H1 (cell line): Measurements from ENCODE around the gene LGALS12.

Experiments used
- EP300 ChIP-seq, 2 experiments: IDR thresholded peaks; 1 replicate in 1 of 2; 2 replicates in 1 of 2; pipeline ENCODE4 v1.6.1; 2011 to 2012; ENCODE audit warnings: low read depth in 2 of 2, low read length in 2 of 2, mild to moderate bottlenecking in 2 of 2, borderline replicate concordance in 1 of 2, inconsistent platforms in 1 of 2, moderate library complexity in 1 of 2
- EZH2 ChIP-seq: fragments of 200-600 bp; sonication (generic); IDR thresholded peaks from 2 replicates; pipeline ENCODE4 v1.7.1; 2012; ENCODE audit warnings: low read depth, mild to moderate bottlenecking, moderate library complexity, low read length, inconsistent platforms; ENCODE audit not compliant: severe bottlenecking
- JUN ChIP-seq: IDR thresholded peaks from 2 replicates; pipeline ENCODE4 v1.6.1; 2011; ENCODE audit warnings: low read depth, mild to moderate bottlenecking, improper control_type of control experiment, low read length
- MAFK ChIP-seq: IDR thresholded peaks from 2 replicates; pipeline ENCODE4 v1.6.1; 2012; ENCODE audit warnings: low read depth, mild to moderate bottlenecking, improper control_type of control experiment, low read length
- POLR2A ChIP-seq, 2 experiments: IDR thresholded peaks; 1 replicate in 1 of 2; 2 replicates in 1 of 2; pipeline ENCODE4 v1.6.1; 2011; ENCODE audit warnings: low read depth in 2 of 2, low read length in 2 of 2, mild to moderate bottlenecking in 2 of 2; ENCODE audit errors: control extremely low read depth in 1 of 2
- RFX5 ChIP-seq: IDR thresholded peaks from 2 replicates; pipeline ENCODE4 v1.6.1; 2011; ENCODE audit warnings: low read depth, low read length, improper control_type of control experiment, borderline replicate concordance
- ZNF274 ChIP-seq: IDR thresholded peaks from 2 replicates; pipeline ENCODE4 v1.7.0; 2012; ENCODE audit warnings: low read length, borderline replicate concordance; ENCODE audit errors: extremely low read depth
- TF ChIP-seq, protein P1 (sequence below): IDR thresholded peaks from 2 replicates; pipeline ENCODE4 v1.6.1; 2012; ENCODE audit warnings: inconsistent platforms
- TF ChIP-seq, protein P2 (sequence below), 3 experiments: IDR thresholded peaks; 1 replicate in 2 of 3; 2 replicates in 1 of 3; pipeline versions ENCODE4 v1.5.1 to v1.6.1; 2011; ENCODE audit warnings: low read length in 3 of 3, mild to moderate bottlenecking in 3 of 3, inconsistent platforms in 2 of 3, low read depth in 1 of 3, moderate library complexity in 1 of 3; ENCODE audit not compliant: insufficient read depth in 1 of 3; ENCODE audit errors: control extremely low read depth in 1 of 3
- TF ChIP-seq, protein P3 (sequence below): IDR thresholded peaks from 2 replicates; pipeline ENCODE4 v1.6.1; 2012; ENCODE audit warnings: low read length, inconsistent platforms

DNA sequence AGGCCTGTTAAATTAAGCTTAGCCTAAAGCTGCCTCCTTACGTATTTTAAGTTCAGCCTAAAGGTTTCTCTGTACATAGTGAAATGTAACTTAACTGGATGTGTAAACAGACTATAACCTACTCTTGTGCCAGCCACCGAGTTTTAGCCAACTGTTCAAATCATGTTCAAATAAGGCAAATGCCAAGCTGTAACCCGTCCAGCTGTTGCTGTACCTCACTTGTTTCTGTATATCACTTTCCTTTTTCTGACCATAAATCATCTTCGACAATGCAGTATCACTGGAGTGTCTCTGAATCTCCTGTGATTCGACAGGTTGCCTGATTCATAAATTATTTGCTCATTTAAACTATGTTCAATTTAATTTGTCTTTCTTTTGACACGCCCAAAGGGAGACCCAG, 10.9 kb upstream of the LGALS12 start:
- TF ChIP-seq, protein P1, sequence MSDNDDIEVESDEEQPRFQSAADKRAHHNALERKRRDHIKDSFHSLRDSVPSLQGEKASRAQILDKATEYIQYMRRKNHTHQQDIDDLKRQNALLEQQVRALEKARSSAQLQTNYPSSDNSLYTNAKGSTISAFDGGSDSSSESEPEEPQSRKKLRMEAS: no peak
- TF ChIP-seq EP300 (IDR thresholded peaks at IDR 0.05; ENCODE audit: borderline replicate concordance in 1 of 2, low read depth in 2 of 2, low read length in 2 of 2): no peak
- TF ChIP-seq JUN: no peak
- no peak for TF ChIP-seq EZH2
- TF ChIP-seq, protein P2, sequence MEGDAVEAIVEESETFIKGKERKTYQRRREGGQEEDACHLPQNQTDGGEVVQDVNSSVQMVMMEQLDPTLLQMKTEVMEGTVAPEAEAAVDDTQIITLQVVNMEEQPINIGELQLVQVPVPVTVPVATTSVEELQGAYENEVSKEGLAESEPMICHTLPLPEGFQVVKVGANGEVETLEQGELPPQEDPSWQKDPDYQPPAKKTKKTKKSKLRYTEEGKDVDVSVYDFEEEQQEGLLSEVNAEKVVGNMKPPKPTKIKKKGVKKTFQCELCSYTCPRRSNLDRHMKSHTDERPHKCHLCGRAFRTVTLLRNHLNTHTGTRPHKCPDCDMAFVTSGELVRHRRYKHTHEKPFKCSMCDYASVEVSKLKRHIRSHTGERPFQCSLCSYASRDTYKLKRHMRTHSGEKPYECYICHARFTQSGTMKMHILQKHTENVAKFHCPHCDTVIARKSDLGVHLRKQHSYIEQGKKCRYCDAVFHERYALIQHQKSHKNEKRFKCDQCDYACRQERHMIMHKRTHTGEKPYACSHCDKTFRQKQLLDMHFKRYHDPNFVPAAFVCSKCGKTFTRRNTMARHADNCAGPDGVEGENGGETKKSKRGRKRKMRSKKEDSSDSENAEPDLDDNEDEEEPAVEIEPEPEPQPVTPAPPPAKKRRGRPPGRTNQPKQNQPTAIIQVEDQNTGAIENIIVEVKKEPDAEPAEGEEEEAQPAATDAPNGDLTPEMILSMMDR (IDR thresholded peaks at IDR 0.05; ENCODE audit: control extremely low read depth in 1 of 3, insufficient read depth in 1 of 3, low read depth in 1 of 3, low read length in 3 of 3): no peak
- TF ChIP-seq, protein P3, sequence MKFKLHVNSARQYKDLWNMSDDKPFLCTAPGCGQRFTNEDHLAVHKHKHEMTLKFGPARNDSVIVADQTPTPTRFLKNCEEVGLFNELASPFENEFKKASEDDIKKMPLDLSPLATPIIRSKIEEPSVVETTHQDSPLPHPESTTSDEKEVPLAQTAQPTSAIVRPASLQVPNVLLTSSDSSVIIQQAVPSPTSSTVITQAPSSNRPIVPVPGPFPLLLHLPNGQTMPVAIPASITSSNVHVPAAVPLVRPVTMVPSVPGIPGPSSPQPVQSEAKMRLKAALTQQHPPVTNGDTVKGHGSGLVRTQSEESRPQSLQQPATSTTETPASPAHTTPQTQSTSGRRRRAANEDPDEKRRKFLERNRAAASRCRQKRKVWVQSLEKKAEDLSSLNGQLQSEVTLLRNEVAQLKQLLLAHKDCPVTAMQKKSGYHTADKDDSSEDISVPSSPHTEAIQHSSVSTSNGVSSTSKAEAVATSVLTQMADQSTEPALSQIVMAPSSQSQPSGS: no peak
- no peak for TF ChIP-seq RFX5
- no peak for TF ChIP-seq MAFK
- no peak for TF ChIP-seq POLR2A (IDR thresholded peaks at IDR 0.05; ENCODE audit: control extremely low read depth in 1 of 2, low read depth in 2 of 2, low read length in 2 of 2)
- TF ChIP-seq ZNF274: no peak
